Body of pancreas (tissue), 4 donors: Measurements from ENCODE around the gene PXDN.

Experiments
- POLR2A ChIP-seq, 3 donors: fragments of 450-650 bp; IDR thresholded peaks; one replicate each; pipeline ENCODE4 v1.6.1; 2016; ENCODE audit warnings: antibody characterized with exemption in 3 of 3, mild to moderate bottlenecking in 2 of 3
- TF ChIP-seq, protein P1 (sequence below), 7 experiments: fragments of 450-650 bp in 4 of 7; fragments of 200-600 bp in 3 of 7; sonication (generic) in 3 of 7; IDR thresholded peaks; one replicate each; pipeline ENCODE4 v1.5.1; 2016 to 2019; ENCODE audit warnings: antibody characterized with exemption in 7 of 7

DNA sequence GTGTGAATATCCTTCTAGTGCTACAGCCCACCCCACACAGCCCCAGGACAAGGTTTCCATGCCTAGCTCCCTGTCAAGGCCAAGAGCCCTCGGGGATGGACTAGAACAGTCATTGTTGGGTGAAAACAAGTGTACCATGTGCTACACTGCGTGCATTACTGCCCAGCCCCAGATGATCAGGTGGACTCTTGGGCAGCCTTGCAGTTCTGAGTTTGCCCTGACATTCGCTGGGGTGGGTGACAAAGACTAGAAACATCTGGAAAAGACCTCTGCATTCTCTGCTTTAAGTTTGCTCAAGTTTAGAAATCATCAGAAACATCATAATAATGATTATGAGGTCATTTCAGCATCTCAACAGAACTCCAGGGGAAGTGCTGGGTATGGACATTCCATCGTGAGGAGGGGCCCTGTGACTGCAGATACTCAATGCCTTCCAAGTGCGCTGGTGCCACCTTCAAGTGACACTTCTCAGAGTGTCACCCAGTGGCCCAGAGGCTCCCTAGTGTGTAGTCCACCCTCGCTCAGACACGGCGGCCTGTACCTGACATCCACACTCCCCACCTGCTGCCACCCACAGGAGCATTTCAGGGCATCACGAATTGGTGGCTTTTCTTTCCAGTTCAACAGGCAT is 5.3 kb upstream of the PXDN start:
- TF ChIP-seq, protein P1, sequence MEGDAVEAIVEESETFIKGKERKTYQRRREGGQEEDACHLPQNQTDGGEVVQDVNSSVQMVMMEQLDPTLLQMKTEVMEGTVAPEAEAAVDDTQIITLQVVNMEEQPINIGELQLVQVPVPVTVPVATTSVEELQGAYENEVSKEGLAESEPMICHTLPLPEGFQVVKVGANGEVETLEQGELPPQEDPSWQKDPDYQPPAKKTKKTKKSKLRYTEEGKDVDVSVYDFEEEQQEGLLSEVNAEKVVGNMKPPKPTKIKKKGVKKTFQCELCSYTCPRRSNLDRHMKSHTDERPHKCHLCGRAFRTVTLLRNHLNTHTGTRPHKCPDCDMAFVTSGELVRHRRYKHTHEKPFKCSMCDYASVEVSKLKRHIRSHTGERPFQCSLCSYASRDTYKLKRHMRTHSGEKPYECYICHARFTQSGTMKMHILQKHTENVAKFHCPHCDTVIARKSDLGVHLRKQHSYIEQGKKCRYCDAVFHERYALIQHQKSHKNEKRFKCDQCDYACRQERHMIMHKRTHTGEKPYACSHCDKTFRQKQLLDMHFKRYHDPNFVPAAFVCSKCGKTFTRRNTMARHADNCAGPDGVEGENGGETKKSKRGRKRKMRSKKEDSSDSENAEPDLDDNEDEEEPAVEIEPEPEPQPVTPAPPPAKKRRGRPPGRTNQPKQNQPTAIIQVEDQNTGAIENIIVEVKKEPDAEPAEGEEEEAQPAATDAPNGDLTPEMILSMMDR (IDR thresholded peaks at IDR 0.05) = no peak
- no peak for TF ChIP-seq POLR2A (IDR thresholded peaks at IDR 0.05)
